Breast epithelium (tissue), 4 donors: ENCODE measurements around the gene ARHGEF10L. TPM values are rescaled to one million over a fixed set of nuclear protein-coding genes. Genes with fewer than 3 reads are reported as not detected.
"Not testable (repeated sequence)": the region's sequence is repeated elsewhere in the genome, so short reads cannot be mapped to it uniquely, and the experiment has no call there.

ENCODE experiments used
- DNase-seq, 2 donors: peaks; one replicate each; pipeline ENCODE4 v3.0.0-alpha.2; 2019; ENCODE audit warnings: low spot score in 2 of 2
- H3K27ac ChIP-seq, 2 donors: fragments of 200-600 bp; sonication (generic) in 1 of 2; one replicate each; pipeline ENCODE4 v1.5.1; 2016 to 2019; ENCODE audit warnings: mild to moderate bottlenecking in 1 of 2
- H3K27me3 ChIP-seq, 2 donors: fragments of 200-600 bp; sonication (generic) in 1 of 2; one replicate each; pipeline versions ENCODE4 v1.5.1 to v1.6.0; 2017 to 2019; ENCODE audit warnings: control low read depth in 1 of 2, mild to moderate bottlenecking in 1 of 2
- H3K36me3 ChIP-seq: fragments of 200-600 bp; one replicate; pipeline ENCODE4 v1.5.1; 2019
- H3K4me1 ChIP-seq, 2 donors: fragments of 200-600 bp; sonication (generic); one replicate each; pipeline ENCODE4 v1.5.1; 2016 to 2019; ENCODE audit warnings: control low read depth in 1 of 2
- H3K4me3 ChIP-seq, 3 donors: fragments of 200-600 bp; sonication (generic); 1 replicate in 2 of 3; 2 replicates in 1 of 3; pipeline ENCODE4 v1.5.1; 2016 to 2019; ENCODE audit warnings: mild to moderate bottlenecking in 3 of 3, moderate library complexity in 2 of 3
- H3K9me3 ChIP-seq, 2 donors: fragments of 200-600 bp; sonication (generic) in 1 of 2; one replicate each; pipeline ENCODE4 v1.5.1; 2016 to 2019; ENCODE audit warnings: control low read depth in 1 of 2
- POLR2A ChIP-seq: fragments of 450-650 bp; IDR thresholded peaks from one replicate; pipeline ENCODE4 v1.6.1; 2016; ENCODE audit warnings: antibody characterized with exemption, mild to moderate bottlenecking, moderate library complexity
- POLR2AphosphoS5 ChIP-seq, 3 donors: sonication (generic); formaldehyde crosslinking; IDR thresholded peaks; one replicate each; pipeline ENCODE4 v1.6.1; 2017; ENCODE audit warnings: antibody characterized with exemption in 3 of 3
- intact Hi-C: fragments of 100-400 bp; cut with DNase I; formaldehyde crosslinking; loops from one replicate; pipeline ENCODE4 v1.15.1; 2023; ENCODE audit warnings: low total_unique reads
- total RNA-seq, 3 donors: library from RNA; depleted of rRNA; stranded (reverse); fragments of >200 nt; gene quantifications; one replicate each; pipeline ENCODE4 v1.1.0, GENCODE V29; 2016
- TF ChIP-seq, protein P1 (sequence below), 3 donors: fragments of 450-650 bp; IDR thresholded peaks; one replicate each; pipeline ENCODE4 v1.5.1; 2016 to 2017; ENCODE audit warnings: antibody characterized with exemption in 3 of 3, mild to moderate bottlenecking in 3 of 3, moderate library complexity in 3 of 3

Gene ARHGEF10L, protein sequence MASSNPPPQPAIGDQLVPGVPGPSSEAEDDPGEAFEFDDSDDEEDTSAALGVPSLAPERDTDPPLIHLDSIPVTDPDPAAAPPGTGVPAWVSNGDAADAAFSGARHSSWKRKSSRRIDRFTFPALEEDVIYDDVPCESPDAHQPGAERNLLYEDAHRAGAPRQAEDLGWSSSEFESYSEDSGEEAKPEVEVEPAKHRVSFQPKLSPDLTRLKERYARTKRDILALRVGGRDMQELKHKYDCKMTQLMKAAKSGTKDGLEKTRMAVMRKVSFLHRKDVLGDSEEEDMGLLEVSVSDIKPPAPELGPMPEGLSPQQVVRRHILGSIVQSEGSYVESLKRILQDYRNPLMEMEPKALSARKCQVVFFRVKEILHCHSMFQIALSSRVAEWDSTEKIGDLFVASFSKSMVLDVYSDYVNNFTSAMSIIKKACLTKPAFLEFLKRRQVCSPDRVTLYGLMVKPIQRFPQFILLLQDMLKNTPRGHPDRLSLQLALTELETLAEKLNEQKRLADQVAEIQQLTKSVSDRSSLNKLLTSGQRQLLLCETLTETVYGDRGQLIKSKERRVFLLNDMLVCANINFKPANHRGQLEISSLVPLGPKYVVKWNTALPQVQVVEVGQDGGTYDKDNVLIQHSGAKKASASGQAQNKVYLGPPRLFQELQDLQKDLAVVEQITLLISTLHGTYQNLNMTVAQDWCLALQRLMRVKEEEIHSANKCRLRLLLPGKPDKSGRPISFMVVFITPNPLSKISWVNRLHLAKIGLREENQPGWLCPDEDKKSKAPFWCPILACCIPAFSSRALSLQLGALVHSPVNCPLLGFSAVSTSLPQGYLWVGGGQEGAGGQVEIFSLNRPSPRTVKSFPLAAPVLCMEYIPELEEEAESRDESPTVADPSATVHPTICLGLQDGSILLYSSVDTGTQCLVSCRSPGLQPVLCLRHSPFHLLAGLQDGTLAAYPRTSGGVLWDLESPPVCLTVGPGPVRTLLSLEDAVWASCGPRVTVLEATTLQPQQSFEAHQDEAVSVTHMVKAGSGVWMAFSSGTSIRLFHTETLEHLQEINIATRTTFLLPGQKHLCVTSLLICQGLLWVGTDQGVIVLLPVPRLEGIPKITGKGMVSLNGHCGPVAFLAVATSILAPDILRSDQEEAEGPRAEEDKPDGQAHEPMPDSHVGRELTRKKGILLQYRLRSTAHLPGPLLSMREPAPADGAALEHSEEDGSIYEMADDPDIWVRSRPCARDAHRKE (N-terminal part only)
- total RNA-seq = 10 to 100 TPM; 36.7 to 51.4 (median 49.8) TPM

GRCh38 chr1:17539477-17540254, at the start of gene ARHGEF10L:
Gene ARHGEF10L, plus strand, starts transcription at chr1:17539698. Its CDS starts 40,898 bp downstream, at chr1:17580596.
- H3K4me3 ChIP-seq = peak within 1 kb of the TSS; percentile 63 to 96 (median 78)
- intact Hi-C loops = no loop called here
- H3K27ac ChIP-seq = peak within 1 kb of the TSS; percentile 91 to 98
- TF ChIP-seq POLR2AphosphoS5 (IDR thresholded peaks at IDR 0.05) (no peak), POLR2A (no peak)
- TF ChIP-seq, protein P1, sequence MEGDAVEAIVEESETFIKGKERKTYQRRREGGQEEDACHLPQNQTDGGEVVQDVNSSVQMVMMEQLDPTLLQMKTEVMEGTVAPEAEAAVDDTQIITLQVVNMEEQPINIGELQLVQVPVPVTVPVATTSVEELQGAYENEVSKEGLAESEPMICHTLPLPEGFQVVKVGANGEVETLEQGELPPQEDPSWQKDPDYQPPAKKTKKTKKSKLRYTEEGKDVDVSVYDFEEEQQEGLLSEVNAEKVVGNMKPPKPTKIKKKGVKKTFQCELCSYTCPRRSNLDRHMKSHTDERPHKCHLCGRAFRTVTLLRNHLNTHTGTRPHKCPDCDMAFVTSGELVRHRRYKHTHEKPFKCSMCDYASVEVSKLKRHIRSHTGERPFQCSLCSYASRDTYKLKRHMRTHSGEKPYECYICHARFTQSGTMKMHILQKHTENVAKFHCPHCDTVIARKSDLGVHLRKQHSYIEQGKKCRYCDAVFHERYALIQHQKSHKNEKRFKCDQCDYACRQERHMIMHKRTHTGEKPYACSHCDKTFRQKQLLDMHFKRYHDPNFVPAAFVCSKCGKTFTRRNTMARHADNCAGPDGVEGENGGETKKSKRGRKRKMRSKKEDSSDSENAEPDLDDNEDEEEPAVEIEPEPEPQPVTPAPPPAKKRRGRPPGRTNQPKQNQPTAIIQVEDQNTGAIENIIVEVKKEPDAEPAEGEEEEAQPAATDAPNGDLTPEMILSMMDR (IDR thresholded peaks at IDR 0.05) = no peak
- H3K9me3 ChIP-seq = no peaks in the 10 kb centered on the region
- no peaks in the 10 kb centered on the region for H3K36me3 ChIP-seq
- no peak for DNase-seq
- peaks cover 0 to 4% of the 10 kb centered on the region in 2 donors for H3K4me1 ChIP-seq
- H3K27me3 ChIP-seq = no peaks in the 10 kb centered on the region

GRCh38 chr1:17489768-17490417, 49.6 kb upstream of the ARHGEF10L start:
- intact Hi-C loops, H3K27me3 ChIP-seq, H3K4me1 ChIP-seq, DNase-seq, H3K9me3 ChIP-seq, H3K36me3 ChIP-seq, H3K4me3 ChIP-seq: not testable (repeated sequence)
- peak overlapping the region; percentile 16 to 84 for H3K27ac ChIP-seq

DNA sequence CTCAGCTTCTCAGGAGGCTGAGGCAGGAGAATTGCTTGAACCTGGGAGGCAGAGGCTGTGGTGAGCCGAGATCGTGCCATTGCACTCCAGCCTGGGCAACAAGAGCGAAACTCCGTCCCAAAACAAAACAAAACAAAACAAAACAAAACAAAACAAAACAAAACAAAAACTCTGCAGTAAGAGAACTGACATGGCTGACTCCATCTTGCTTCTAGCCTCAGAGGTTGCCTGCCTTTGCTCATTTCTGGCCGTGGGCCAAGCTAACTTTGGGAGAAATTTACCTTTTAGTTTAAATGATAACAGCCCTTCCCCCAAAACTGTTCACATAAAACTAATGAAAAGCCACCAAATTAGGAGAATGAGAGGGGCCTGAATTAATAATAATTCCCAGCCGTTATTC, 48.8 kb upstream of the ARHGEF10L start:
- H3K27me3 ChIP-seq, H3K4me1 ChIP-seq, H3K4me3 ChIP-seq, DNase-seq, H3K36me3 ChIP-seq, H3K9me3 ChIP-seq, intact Hi-C loops: not testable (repeated sequence)
- peak overlapping the region in 1 of 2 donors; percentile 84 for H3K27ac ChIP-seq

- Histone ChIP-seq H3K27ac (no peak overlapping the region), H3K36me3 (no peaks in the 10 kb centered on the region), H3K9me3 (no peaks in the 10 kb centered on the region), H3K27me3 (no peaks in the 10 kb centered on the region), H3K4me3 (no peak overlapping the region), H3K4me1 (no peaks in the 10 kb centered on the region)
- peak in 1 of 2 donors; percentile 68 for DNase-seq
- TF ChIP-seq POLR2A = no peak
- TF ChIP-seq, protein P1 (IDR thresholded peaks at IDR 0.05) = peak; percentile 70 to 85 (median 83)
- intact Hi-C loops = no loop called here
Observed at GRCh38 chr1:17494114-17494729, 45.3 kb upstream of the ARHGEF10L start.

GRCh38 chr1:17496419-17496818, 43.1 kb upstream of the ARHGEF10L start:
- TF ChIP-seq POLR2AphosphoS5 (IDR thresholded peaks at IDR 0.05) = no peak
- no peak for TF ChIP-seq POLR2A
- TF ChIP-seq, protein P1 (IDR thresholded peaks at IDR 0.05) = no peak
- Histone ChIP-seq H3K4me3 (no peak overlapping the region), H3K4me1 (no peaks in the 10 kb centered on the region), H3K36me3 (no peaks in the 10 kb centered on the region), H3K9me3 (no peaks in the 10 kb centered on the region), H3K27me3 (no peaks in the 10 kb centered on the region), H3K27ac (no peak overlapping the region)
- intact Hi-C loops = no loop called here
- no peak for DNase-seq
